Naive thymus-derived CD4-positive, alpha-beta T cell (primary cell): ENCODE measurements around the gene SLC7A6. TPM values are rescaled to one million over a fixed set of nuclear protein-coding genes. Genes with fewer than 3 reads are reported as not detected.

Source experiments
- ATAC-seq: fragments of 150-1000 bp; cut with Tn5 transposase; 2 replicates; pipeline ENCODE4 v1.10.0; 2021; ENCODE audit warnings: mild to moderate bottlenecking, moderate library complexity
- CTCF ChIA-PET: fragments of 350-600 bp; sonication (Branson Sonifier 250); formaldehyde crosslinking; loops from one replicate; lab custom pipeline; 2021; ENCODE audit warnings: antibody characterized with exemption; lab: Charles Lee
- POLR2A ChIA-PET: fragments of 350-600 bp; sonication (Branson Sonifier 250); formaldehyde crosslinking; loops from one replicate; lab custom pipeline; 2021; ENCODE audit warnings: antibody characterized with exemption, inconsistent platforms; lab: Charles Lee
- DNase-seq, 9 donors: peaks; one replicate each; pipeline versions ENCODE4 v3.0.0 to v3.0.0-alpha.2; 2020 to 2022; ENCODE audit warnings: mixed read lengths in 1 of 9
- H3K27ac ChIP-seq: one replicate; pipeline ENCODE4 v1.7.0; 2013; ENCODE audit warnings: mild to moderate bottlenecking, low read depth, low read length, moderate library complexity
- H3K27me3 ChIP-seq, 2 donors: one replicate each; pipeline ENCODE4 v1.7.0; 2013; ENCODE audit warnings: low read length in 2 of 2, mild to moderate bottlenecking in 2 of 2, moderate library complexity in 2 of 2; ENCODE audit not compliant: control insufficient read depth in 2 of 2, insufficient read depth in 2 of 2
- H3K36me3 ChIP-seq, 3 experiments: 1 replicate in 2 of 3; 2 replicates in 1 of 3; pipeline ENCODE4 v1.7.0; 2013; ENCODE audit warnings: low read length in 3 of 3, mild to moderate bottlenecking in 3 of 3, moderate library complexity in 1 of 3; ENCODE audit not compliant: insufficient read depth in 3 of 3, control insufficient read depth in 2 of 3
- H3K4me1 ChIP-seq, 2 donors: one replicate each; pipeline ENCODE4 v1.7.0; 2013; ENCODE audit warnings: low read length in 2 of 2, mild to moderate bottlenecking in 2 of 2, moderate library complexity in 1 of 2; ENCODE audit not compliant: control insufficient read depth in 2 of 2, insufficient read depth in 2 of 2
- H3K4me3 ChIP-seq: 2 replicates; pipeline ENCODE4 v1.7.0; 2013; ENCODE audit warnings: mild to moderate bottlenecking, low read length
- H3K9me3 ChIP-seq, 3 experiments: 1 replicate in 2 of 3; 2 replicates in 1 of 3; pipeline ENCODE4 v1.7.0; 2013; ENCODE audit warnings: low read length in 3 of 3; ENCODE audit not compliant: control insufficient read depth in 2 of 3
- H3K27ac Mint-ChIP-seq, 9 donors: one replicate each; pipeline ENCODE4 v1.8.0; 2020 to 2022; ENCODE audit warnings: mixed read lengths in 9 of 9, mild to moderate bottlenecking in 8 of 9, moderate library complexity in 5 of 9, inconsistent platforms in 2 of 9
- H3K27me3 Mint-ChIP-seq, 5 donors: one replicate each; pipeline ENCODE4 v1.8.0; 2021 to 2022; ENCODE audit warnings: mixed read lengths in 5 of 5, mild to moderate bottlenecking in 1 of 5
- H3K36me3 Mint-ChIP-seq, 5 donors: one replicate each; pipeline ENCODE4 v1.8.0; 2020 to 2022; ENCODE audit warnings: mixed read lengths in 5 of 5, mild to moderate bottlenecking in 3 of 5, inconsistent platforms in 1 of 5
- H3K4me1 Mint-ChIP-seq, 7 donors: one replicate each; pipeline ENCODE4 v1.8.0; 2020 to 2022; ENCODE audit warnings: mixed read lengths in 7 of 7, mild to moderate bottlenecking in 3 of 7, inconsistent platforms in 1 of 7
- H3K4me3 Mint-ChIP-seq, 10 donors: one replicate each; pipeline ENCODE4 v1.8.0; 2020 to 2022; ENCODE audit warnings: mild to moderate bottlenecking in 10 of 10, mixed read lengths in 10 of 10, moderate library complexity in 6 of 10, inconsistent platforms in 2 of 10
- H3K9me3 Mint-ChIP-seq, 11 donors: one replicate each; pipeline ENCODE4 v1.8.0; 2020 to 2022; ENCODE audit warnings: mixed read lengths in 11 of 11, mild to moderate bottlenecking in 4 of 11, inconsistent platforms in 1 of 11, moderate library complexity in 1 of 11
- intact Hi-C, 2 donors: fragments of 100-400 bp; cut with micrococcal nuclease; formaldehyde crosslinking; loops; one replicate each; pipeline ENCODE4 v1.15.1; 2023
- polyA plus RNA-seq, 2 donors: library from polyadenylated mRNA; unstranded; fragments of 300-500 nt; fragmentation: Illumina TruSeq; gene quantifications; one replicate each; pipeline ENCODE4 v1.2.3, GENCODE V29; 2021
- total RNA-seq, 6 experiments: library from RNA in 5 of 6; stranded (reverse) in 5 of 6; gene quantifications; 1 replicate in 5 of 6; 2 replicates in 1 of 6; pipeline ENCODE4 v1.2.3 and lab custom pipeline; 2021 to 2026

Gene SLC7A6
- total and polyA plus RNA-seq, 7 experiments from 2014 or later = 29.3 to 248 (median 163) TPM

GRCh38 chr16:68309799-68310198 lies 45.5 kb downstream of the SLC7A6 start:
- H3K27me3 ChIP-seq = no peaks in the 10 kb centered on the region
- intact Hi-C loops = loop anchor here (1.0 to 5.0 kb wide), 17 partner anchors 19 to 823 kb away; partner anchors contain the start of genes PLA2G15 (in 2 of the 2), PSMB10 (in 2 of the 2), SLC7A6 (in 2 of the 2) and SMPD3 (in 2 of the 2)
- Mint-ChIP-seq H3K27ac (peak overlapping the region; percentile 77 to 99 (median 96)), H3K36me3 (peaks cover 4 to 20% (median 15%) of the 10 kb centered on the region in 5 donors), H3K4me3 (peak overlapping the region; percentile 88 to 100 (median 98)), H3K9me3 (no peaks in the 10 kb centered on the region), H3K27me3 (no peaks in the 10 kb centered on the region), H3K4me1 (peaks cover 35 to 64% (median 51%) of the 10 kb centered on the region in 7 donors)
- peaks cover 0 to 44% (median 22%) of the 10 kb centered on the region in 3 experiments for H3K36me3 ChIP-seq
- CTCF ChIA-PET = interaction anchor here (0.6 to 2.7 kb wide), 2 partner anchors 22 to 48 kb away, joined by 3 to 14 read pairs; no protein-coding TSS in a partner anchor
- H3K4me3 ChIP-seq = peak overlapping the region; percentile 99
- ATAC-seq = no peak
- no peaks in the 10 kb centered on the region for H3K9me3 ChIP-seq
- peak overlapping the region; percentile 91 for H3K27ac ChIP-seq
- peak in 6 of 9 donors; percentile 17 to 41 (median 36) for DNase-seq
- H3K4me1 ChIP-seq = peaks cover 25 to 32% of the 10 kb centered on the region in 2 donors
- POLR2A ChIA-PET = interaction anchor here (0.9 to 8.3 kb wide), 6 partner anchors 11 to 48 kb away, joined by 3 to 90 read pairs (median 8); partner anchors contain the start of gene SLC7A6

- Mint-ChIP-seq H3K9me3 (no peaks in the 10 kb centered on the region), H3K27me3 (no peaks in the 10 kb centered on the region), H3K36me3 (peaks cover 4 to 19% (median 15%) of the 10 kb centered on the region in 5 donors), H3K4me3 (peak overlapping the region; percentile 88 to 100 (median 98)), H3K27ac (peak overlapping the region; percentile 77 to 99 (median 96)), H3K4me1 (peaks cover 33 to 64% (median 53%) of the 10 kb centered on the region in 7 donors)
- H3K9me3 ChIP-seq = no peaks in the 10 kb centered on the region
- intact Hi-C loops = loop anchor here (1.0 to 5.0 kb wide), 17 partner anchors 18 to 822 kb away; partner anchors contain the start of genes PLA2G15 (in 2 of the 2), PSMB10 (in 2 of the 2), SLC7A6 (in 2 of the 2) and SMPD3 (in 2 of the 2)
- no peak for ATAC-seq
- peaks cover 25 to 32% of the 10 kb centered on the region in 2 donors for H3K4me1 ChIP-seq
- no peak for DNase-seq
- peaks cover 0 to 40% (median 16%) of the 10 kb centered on the region in 3 experiments for H3K36me3 ChIP-seq
- peak overlapping the region; percentile 99 for H3K4me3 ChIP-seq
- H3K27me3 ChIP-seq = no peaks in the 10 kb centered on the region
- ChIA-PET POLR2A (interaction anchor here (1.0 to 8.3 kb wide), 20 partner anchors 10 to 503 kb away, joined by 3 to 90 read pairs (median 8); partner anchors contain the start of genes NFATC3, PLA2G15, SLC7A6 and TSNAXIP1), CTCF (interaction anchor here (0.6 to 2.4 kb wide), 13 partner anchors 10 to 48 kb away, joined by 3 to 58 read pairs (median 5); partner anchors contain the start of gene SLC7A6)
- peak overlapping the region; percentile 91 for H3K27ac ChIP-seq
Measured at GRCh38 chr16:68310437-68310773, 46.1 kb downstream of the SLC7A6 start.

- Mint-ChIP-seq H3K9me3 (no peaks in the 10 kb centered on the region), H3K4me3 (peak within 1 kb of the TSS; percentile 88 to 100 (median 98)), H3K27me3 (no peaks in the 10 kb centered on the region), H3K27ac (peak within 1 kb of the TSS; percentile 77 to 99 (median 96)), H3K4me1 (peaks cover 33 to 69% (median 59%) of the 10 kb centered on the region in 7 donors), H3K36me3 (peaks cover 4 to 24% (median 15%) of the 10 kb centered on the region in 5 donors)
- CTCF ChIA-PET = interaction anchor here (0.6 to 2.4 kb wide), 17 partner anchors 11 to 813 kb away, joined by 3 to 58 read pairs (median 5); partner anchors contain the start of gene SLC7A6
- Histone ChIP-seq H3K4me1 (peaks cover 25 to 32% of the 10 kb centered on the region in 2 donors), H3K9me3 (no peaks in the 10 kb centered on the region), H3K4me3 (peak within 1 kb of the TSS; percentile 99), H3K27ac (peak within 1 kb of the TSS; percentile 91), H3K36me3 (peaks cover 0 to 40% (median 11%) of the 10 kb centered on the region in 3 experiments), H3K27me3 (no peaks in the 10 kb centered on the region)
- ATAC-seq (peak; percentile 99), DNase-seq (peak; percentile 77 to 94 (median 92))
- POLR2A ChIA-PET = interaction anchor here (0.6 to 8.3 kb wide), 23 partner anchors 9 to 504 kb away, joined by 3 to 90 read pairs (median 7); partner anchors contain the start of genes NFATC3, PLA2G15, SLC7A6 and TSNAXIP1
- intact Hi-C loops = loop anchor here (1.0 to 5.0 kb wide), 18 partner anchors 17 to 821 kb away; partner anchors contain the start of genes PLA2G15 (in 2 of the 2), PSMB10 (in 2 of the 2), SLC7A6 (in 2 of the 2) and SMPD3 (in 2 of the 2)
Measured at GRCh38 chr16:68310774-68311511, 46.6 kb downstream of the SLC7A6 start, which contains the start of the genes PRMT7 and SLC7A6OS. Gene PRMT7 (plus strand): TSS chr16:68311019. CDS start chr16:68315980, 4,961 bp downstream. Gene SLC7A6OS (minus strand): TSS chr16:68310946. CDS start chr16:68310926, 20 bp downstream.

- Histone ChIP-seq H3K4me3 (no peak overlapping the region), H3K27ac (no peak overlapping the region), H3K4me1 (peaks cover 25 to 29% of the 10 kb centered on the region in 2 donors), H3K9me3 (no peaks in the 10 kb centered on the region), H3K36me3 (peaks cover 0 to 37% (median 5%) of the 10 kb centered on the region in 3 experiments), H3K27me3 (no peaks in the 10 kb centered on the region)
- no peaks in the 10 kb centered on the region for H3K9me3 Mint-ChIP-seq
- H3K27me3 Mint-ChIP-seq = no peaks in the 10 kb centered on the region
- intact Hi-C loops = loop anchor here (5.0 kb wide), 2 partner anchors 376 to 751 kb away; partner anchors contain the start of genes PSMB10 (in 2 of the 2) and CTCF (in 1 of the 2)
- CTCF ChIA-PET = interaction anchor here (1.6 kb wide), 1 partner anchor 49 kb away, joined by 4 read pairs; the partner anchor contains the start of gene SLC7A6
- ATAC-seq (no peak), DNase-seq (no peak)
- peak overlapping the region in 5 of 9 donors; percentile 21 to 87 (median 54) for H3K27ac Mint-ChIP-seq
- peak overlapping the region in 6 of 10 donors; percentile 0 to 66 (median 49) for H3K4me3 Mint-ChIP-seq
- POLR2A ChIA-PET = no interaction called here
- H3K4me1 Mint-ChIP-seq = peaks cover 32 to 63% (median 53%) of the 10 kb centered on the region in 7 donors
- peaks cover 4 to 25% (median 20%) of the 10 kb centered on the region in 5 donors for H3K36me3 Mint-ChIP-seq
Measured at GRCh38 chr16:68313116-68313515, 48.8 kb downstream of the SLC7A6 start.

DNA sequence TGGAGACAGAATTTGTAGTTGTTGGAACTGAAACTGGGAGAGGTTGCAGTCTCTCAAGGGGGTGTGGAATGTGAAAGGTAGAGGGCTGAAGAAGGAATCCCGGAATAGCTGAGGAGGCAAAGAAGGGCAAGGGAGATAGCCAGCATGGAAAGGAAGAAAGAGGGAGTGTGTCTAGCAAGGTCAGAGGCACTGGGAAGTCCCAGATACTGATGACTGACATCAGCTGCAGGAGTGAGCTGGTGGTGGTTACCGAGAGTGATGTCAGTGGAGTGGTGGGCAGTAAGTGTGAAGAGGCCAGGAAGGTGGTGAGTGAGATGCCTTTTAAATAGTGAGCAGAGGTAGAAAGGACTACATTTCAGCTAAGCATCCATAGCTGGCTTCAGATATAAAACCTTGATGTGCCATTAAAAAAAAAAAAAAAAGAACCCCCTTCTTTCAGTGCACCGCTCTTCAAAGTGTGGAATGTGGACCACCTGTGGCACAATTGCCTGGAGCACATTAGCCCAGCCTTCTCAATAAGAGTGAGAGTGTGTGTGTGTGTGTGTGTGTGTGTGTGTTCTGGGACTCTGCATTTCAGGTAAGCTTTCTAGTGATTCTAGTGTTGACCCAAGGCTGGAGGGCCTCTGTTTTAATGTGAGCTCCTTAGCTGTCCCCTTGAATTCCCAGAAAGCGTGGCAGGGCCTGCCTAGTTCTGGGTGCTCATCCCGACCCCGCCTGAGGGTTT lies 55.0 kb downstream of the SLC7A6 start:
- Histone ChIP-seq H3K27me3 (no peaks in the 10 kb centered on the region), H3K36me3 (peaks cover 0 to 59% (median 5%) of the 10 kb centered on the region in 3 experiments), H3K4me1 (no peaks in the 10 kb centered on the region), H3K4me3 (no peak overlapping the region), H3K9me3 (no peaks in the 10 kb centered on the region), H3K27ac (no peak overlapping the region)
- CTCF ChIA-PET = interaction anchor here (0.5 to 5.8 kb wide), 4 partner anchors 10 to 752 kb away, joined by 3 to 34 read pairs (median 4); no protein-coding TSS in a partner anchor
- Mint-ChIP-seq H3K4me3 (peak overlapping the region in 1 of 10 donors; percentile 43), H3K27me3 (no peaks in the 10 kb centered on the region), H3K36me3 (peaks cover 8 to 45% (median 11%) of the 10 kb centered on the region in 5 donors), H3K9me3 (no peaks in the 10 kb centered on the region), H3K27ac (peak overlapping the region; percentile 6 to 90 (median 55)), H3K4me1 (peaks cover 15 to 41% (median 30%) of the 10 kb centered on the region in 7 donors)
- POLR2A ChIA-PET = interaction anchor here (0.8 to 1.0 kb wide), 2 partner anchors 8 to 9 kb away, joined by 3 to 4 read pairs; partner anchors contain the start of genes PRMT7 and SLC7A6OS
- intact Hi-C loops = no loop called here
- ATAC-seq (peak; percentile 60), DNase-seq (peak in 1 of 9 donors; percentile 65)
